IMR-90 (cell line): ENCODE measurements around the gene SLC6A6. TPM values are rescaled to one million over a fixed set of nuclear protein-coding genes. Genes with fewer than 3 reads are reported as not detected.

Source experiments
- ATAC-seq: fragments of 200-7000 bp; cut with Tn5 transposase; 2 replicates; pipeline ENCODE4 v1.9.1; 2020; ENCODE audit warnings: low read depth, mild to moderate bottlenecking, moderate library complexity
- BruUV-seq: library from RNA; stranded (reverse); fragments of 400-500 nt; replicated peaks from 2 replicates; lab custom pipeline; 2021; lab: Mats Ljungman, UMichigan
- CTCF ChIA-PET: fragments of 300-600 bp; formaldehyde crosslinking; extraction: SDS; loops from one replicate; lab custom pipeline; 2021; ENCODE audit warnings: antibody characterized with exemption; lab: Yijun Ruan, JAX
- POLR2A ChIA-PET: fragments of 300-600 bp; sonication (Branson Sonifier 250); formaldehyde crosslinking; loops from one replicate; lab custom pipeline; 2022; ENCODE audit warnings: antibody characterized with exemption; ENCODE audit not compliant: unreplicated experiment; lab: Charles Lee
- DNase-seq: peaks from one replicate; pipeline ENCODE4 v3.0.0; 2013
- H2AFZ ChIP-seq: replicated peaks from 2 replicates; pipeline ENCODE3; 2013; ENCODE audit warnings: low read length, mild to moderate bottlenecking; ENCODE audit not compliant: poor library complexity
- H2AK5ac ChIP-seq: 2 replicates; pipeline ENCODE4 v1.6.1; 2013; ENCODE audit warnings: low read depth, low read length, inconsistent platforms
- H2AK9ac ChIP-seq: replicated peaks from 2 replicates; pipeline ENCODE3; 2013; ENCODE audit warnings: mild to moderate bottlenecking, low read depth, low read length, moderate library complexity; ENCODE audit not compliant: poor library complexity
- H2BK120ac ChIP-seq: 2 replicates; pipeline ENCODE4 v1.6.1; 2013; ENCODE audit warnings: low read depth, low read length, inconsistent platforms
- H2BK15ac ChIP-seq: 3 replicates; pipeline ENCODE4 v1.6.1; 2013; ENCODE audit warnings: low read depth, low read length, inconsistent platforms
- H2BK20ac ChIP-seq: 2 replicates; pipeline ENCODE4 v1.6.1; 2013; ENCODE audit warnings: low read depth, mild to moderate bottlenecking, inconsistent platforms, low read length, moderate library complexity
- H2BK5ac ChIP-seq: 2 replicates; pipeline ENCODE4 v1.6.1; 2013; ENCODE audit warnings: mild to moderate bottlenecking, low read depth, low read length, inconsistent platforms; ENCODE audit not compliant: poor library complexity, severe bottlenecking
- H3K14ac ChIP-seq: replicated peaks from 2 replicates; pipeline ENCODE4 v1.6.1; 2013; ENCODE audit warnings: low read depth, low read length, inconsistent platforms
- H3K18ac ChIP-seq: 2 replicates; pipeline ENCODE4 v1.6.1; 2013; ENCODE audit warnings: low read depth, low read length, control low read depth
- H3K23ac ChIP-seq: 2 replicates; pipeline ENCODE4 v1.6.1; 2013; ENCODE audit warnings: low read depth, low read length, inconsistent platforms
- H3K27ac ChIP-seq: 2 replicates; pipeline ENCODE4 v1.5.1; 2013; ENCODE audit warnings: mild to moderate bottlenecking, control low read depth, low read length; ENCODE audit not compliant: insufficient read depth
- H3K27me3 ChIP-seq: 2 replicates; pipeline ENCODE4 v1.6.1; 2013; ENCODE audit warnings: low read length; ENCODE audit not compliant: control insufficient read depth, insufficient read depth
- H3K36me3 ChIP-seq: 2 replicates; pipeline ENCODE4 v1.6.1; 2013; ENCODE audit warnings: low read length, mixed read lengths; ENCODE audit not compliant: control insufficient read depth, insufficient read depth
- H3K4ac ChIP-seq: 2 replicates; pipeline ENCODE4 v1.6.1; 2013; ENCODE audit warnings: low read depth, low read length, inconsistent platforms
- H3K4me1 ChIP-seq: 2 replicates; pipeline ENCODE4 v1.6.1; 2013; ENCODE audit warnings: low read length, mixed read lengths; ENCODE audit not compliant: control insufficient read depth, insufficient read depth
- H3K4me2 ChIP-seq: 2 replicates; pipeline ENCODE4 v1.6.1; 2013; ENCODE audit warnings: low read depth, mild to moderate bottlenecking, control low read depth, low read length, moderate library complexity
- H3K4me3 ChIP-seq: 2 replicates; pipeline ENCODE4 v1.5.1; 2013; ENCODE audit warnings: low read depth, mild to moderate bottlenecking, control low read depth, low read length, moderate library complexity; ENCODE audit not compliant: insufficient read depth
- H3K56ac ChIP-seq: 2 replicates; pipeline ENCODE4 v1.6.1; 2013; ENCODE audit warnings: low read length, inconsistent platforms; ENCODE audit not compliant: insufficient read depth; ENCODE audit errors: extremely low read depth
- H3K79me1 ChIP-seq, 2 experiments: 2 replicates each; pipeline ENCODE4 v1.6.1; 2013; ENCODE audit warnings: low read length in 2 of 2, inconsistent platforms in 1 of 2, low read depth in 1 of 2
- H3K9ac ChIP-seq: 2 replicates; pipeline ENCODE4 v1.6.1; 2013; ENCODE audit warnings: low read depth, low read length, control low read depth
- H3K9me1 ChIP-seq: 2 replicates; pipeline ENCODE4 v1.6.1; 2013; ENCODE audit warnings: low read length, inconsistent platforms; ENCODE audit not compliant: insufficient read depth
- H3K9me3 ChIP-seq: 2 replicates; pipeline ENCODE4 v1.6.1; 2013; ENCODE audit warnings: low read length; ENCODE audit not compliant: control insufficient read depth, insufficient read depth
- H4K20me1 ChIP-seq: 2 replicates; pipeline ENCODE4 v1.6.1; 2013; ENCODE audit warnings: low read length, inconsistent platforms; ENCODE audit not compliant: insufficient read depth
- H4K5ac ChIP-seq: 2 replicates; pipeline ENCODE4 v1.6.1; 2013; ENCODE audit warnings: mild to moderate bottlenecking, low read depth, low read length, control low read depth
- H4K8ac ChIP-seq, 2 experiments: 2 replicates each; pipeline ENCODE4 v1.6.1; 2013; ENCODE audit warnings: low read depth in 2 of 2, low read length in 2 of 2, control low read depth in 1 of 2, inconsistent platforms in 1 of 2
- H4K91ac ChIP-seq: 2 replicates; pipeline ENCODE4 v1.6.1; 2013; ENCODE audit warnings: low read depth, low read length, inconsistent platforms; ENCODE audit not compliant: insufficient read depth
- NFE2L2 ChIP-seq: fragments of 150-350 bp; IDR thresholded peaks from 2 replicates; pipeline ENCODE4 v1.6.1; 2016; ENCODE audit warnings: low read depth, mild to moderate bottlenecking, low read length
- RCOR1 ChIP-seq: IDR thresholded peaks from 2 replicates; pipeline ENCODE4 v1.6.1; 2012; ENCODE audit warnings: mild to moderate bottlenecking, low read length, improper control_type of control experiment; ENCODE audit not compliant: insufficient replicate concordance
- WGBS, 2 experiments: methylation state at CpG; one replicate each; pipeline versions ENCODE4 v1.1.5 to v1.1.7; 2013; ENCODE audit warnings: missing lambda C conversion rate in 2 of 2; ENCODE audit not compliant: insufficient read length in 1 of 2; ENCODE audit errors: extremely low coverage in 2 of 2; 5-methylcytosine and 5-hydroxymethylcytosine counted together
- dilution Hi-C: fragments of 300-500 bp; cut with HindIII; formaldehyde crosslinking; loops from one replicate; pipeline ENCODE4 v1.14.3; 2018; ENCODE audit warnings: low sequenced_read_pairs; ENCODE audit not compliant: unreplicated experiment
- in situ Hi-C: fragments of 300-500 bp; cut with MboI; formaldehyde crosslinking; loops from 3 replicates; pipeline ENCODE4 v1.14.3; 2019; ENCODE audit warnings: low sequenced_read_pairs, inconsistent platforms, mixed read lengths
- intact Hi-C: fragments of 100-400 bp; cut with micrococcal nuclease; formaldehyde crosslinking; loops from 2 replicates; pipeline ENCODE4 v1.10.0; 2022
- polyA plus RNA-seq, 3 experiments: library from polyadenylated mRNA; depleted of rRNA; stranded (reverse); fragments of >200 nt; gene quantifications; 2 replicates each; pipeline ENCODE4 v1.2.3, GENCODE V29; 2012; ENCODE audit warnings: low replicate concordance in 1 of 3
- total RNA-seq: library from RNA; depleted of rRNA; stranded (reverse); fragments of >200 nt; gene quantifications from 2 replicates; pipeline ENCODE4 v1.2.3, GENCODE V29; 2012

The SLC6A6 gene
- total and polyA plus RNA-seq, 2 of the 4 experiments (the other 2 are of a cell fraction): 29.9 to 39.4 TPM

DNA sequence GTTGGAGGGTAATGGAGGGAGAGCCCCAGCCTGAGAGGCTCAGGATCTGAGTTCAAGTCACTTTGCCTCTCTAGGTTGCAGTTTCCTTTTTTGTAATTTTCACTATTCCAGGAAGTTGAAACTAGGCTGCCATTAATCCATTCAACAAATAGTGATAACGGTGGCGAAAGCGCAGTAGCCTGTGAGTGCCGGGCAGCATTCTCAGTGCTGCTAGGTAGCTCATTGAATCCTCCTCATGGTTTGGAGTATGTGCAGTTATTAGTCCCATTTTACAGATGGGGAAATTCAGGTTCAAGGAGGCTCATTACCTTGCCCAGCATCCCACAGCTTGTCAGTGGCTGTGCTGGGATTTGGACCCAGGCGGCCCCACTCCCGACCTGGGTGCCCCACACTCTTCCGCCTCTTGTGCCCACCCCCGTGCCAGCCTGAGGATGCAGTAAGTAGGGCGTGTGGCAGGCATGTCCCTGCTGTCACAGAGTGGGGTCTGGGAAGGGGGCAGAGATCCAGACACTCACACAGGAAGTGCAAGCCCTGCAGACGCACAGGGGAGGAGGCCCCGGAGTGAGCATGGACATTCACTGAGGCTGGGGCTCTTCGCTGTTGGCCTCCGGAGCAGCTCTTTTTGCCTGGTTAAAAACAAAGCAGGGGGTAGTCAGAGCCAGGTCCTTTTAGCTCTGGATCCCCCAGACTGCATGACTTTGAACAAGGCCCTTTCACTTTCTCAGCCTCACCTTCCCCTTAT lies 58.8 kb downstream of the SLC6A6 start:
- H2BK120ac ChIP-seq: peak overlapping the region; percentile 48
- no peak overlapping the region for H3K4me2 ChIP-seq
- H2AFZ ChIP-seq: peak overlapping the region; percentile 70
- ATAC-seq: no peak; the same call in 1 of the 2 replicates
- peaks cover 11% of the 10 kb centered on the region; the same call in 1 of the 2 replicates for H3K4me1 ChIP-seq
- dilution Hi-C loops: no loop called here
- no peak overlapping the region for H3K23ac ChIP-seq
- intact Hi-C loops: loop anchor here (1.0 to 2.0 kb wide), 4 partner anchors 58 to 564 kb away; partner anchors contain the start of gene SLC6A6
- H4K20me1 ChIP-seq: no peaks in the 10 kb centered on the region
- no peak for TF ChIP-seq RCOR1
- no peak for TF ChIP-seq NFE2L2
- H4K8ac ChIP-seq: peak overlapping the region; percentile 25 to 57; a peak in 3 of 4 replicates
- H3K4me3 ChIP-seq: no peak overlapping the region
- H3K79me1 ChIP-seq: peaks cover 6 to 11% of the 10 kb centered on the region in 2 experiments; a peak in 2 of 4 replicates
- H3K27ac ChIP-seq: peak overlapping the region; percentile 21; the same call in 1 of the 2 replicates
- no peak overlapping the region for H3K56ac ChIP-seq
- peak overlapping the region; percentile 85 for H2AK5ac ChIP-seq
- no peaks in the 10 kb centered on the region for H3K27me3 ChIP-seq
- peak overlapping the region; percentile 20 for H2AK9ac ChIP-seq
- no peaks in the 10 kb centered on the region for H3K9me3 ChIP-seq
- H3K14ac ChIP-seq: peak overlapping the region; percentile 16; the same call in 1 of the 2 replicates
- WGBS, 2 experiments: 69% methylated on average over 5 of the region's 13 CpGs; no CpG with 5 or more reads in 1 of the 2 experiments
- in situ Hi-C loops: loop anchor here (5.0 to 10.0 kb wide), 4 partner anchors 54 to 566 kb away; no protein-coding TSS in a partner anchor
- H3K9me1 ChIP-seq: peaks cover 16% of the 10 kb centered on the region
- peak overlapping the region; percentile 11 for H4K5ac ChIP-seq
- DNase-seq: no peak
- CTCF ChIA-PET: interaction anchor here (0.9 to 2.2 kb wide), 6 partner anchors 8 to 257 kb away, joined by 3 to 15 read pairs (median 4); no protein-coding TSS in a partner anchor
- peaks cover 43% of the 10 kb centered on the region for H3K36me3 ChIP-seq
- H3K9ac ChIP-seq: no peak overlapping the region
- peak overlapping the region; percentile 52 for H2BK20ac ChIP-seq
- H2BK15ac ChIP-seq: peak overlapping the region; percentile 36; the same call in 2 of the 3 replicates
- H4K91ac ChIP-seq: peak overlapping the region; percentile 49
- POLR2A ChIA-PET: no interaction called here
- peak overlapping the region; percentile 22 for H3K18ac ChIP-seq
- H2BK5ac ChIP-seq: peak overlapping the region; percentile 18
- no TSS peak for BruUV-seq
- H3K4ac ChIP-seq: peak overlapping the region; percentile 56
